Spinal cord (tissue), 10 donors: ENCODE results near the gene CDH20. TPM values are rescaled to one million over a fixed set of nuclear protein-coding genes. Genes with fewer than 3 reads are reported as not detected.

Experiments
- DNase-seq, 6 donors: peaks; one replicate each; pipeline versions ENCODE4 v3.0.0 to v3.0.0-alpha.2; 2013 to 2015; ENCODE audit warnings: low spot score in 6 of 6, low read depth in 4 of 6
- H3K27ac ChIP-seq: one replicate; pipeline ENCODE4 v1.5.1; 2013; ENCODE audit warnings: low read depth, low read length, control low read depth
- H3K27me3 ChIP-seq: one replicate; pipeline ENCODE4 v1.6.1; 2013; ENCODE audit warnings: low read length; ENCODE audit not compliant: control insufficient read depth, insufficient read depth
- H3K36me3 ChIP-seq: one replicate; pipeline ENCODE4 v1.6.1; 2013; ENCODE audit warnings: low read length; ENCODE audit not compliant: control insufficient read depth, insufficient read depth
- H3K4me1 ChIP-seq: one replicate; pipeline ENCODE4 v1.6.1; 2013; ENCODE audit warnings: low read length; ENCODE audit not compliant: control insufficient read depth, insufficient read depth
- H3K4me3 ChIP-seq: one replicate; pipeline ENCODE4 v1.5.1; 2013; ENCODE audit warnings: low read depth, low read length, control low read depth
- H3K9me3 ChIP-seq: one replicate; pipeline ENCODE4 v1.6.1; 2013; ENCODE audit warnings: low read length; ENCODE audit not compliant: control insufficient read depth, insufficient read depth
- WGBS: methylation state at CpG from one replicate; pipeline ENCODE4 v1.1.5; 2013; ENCODE audit warnings: missing lambda C conversion rate; ENCODE audit not compliant: insufficient coverage; 5-methylcytosine and 5-hydroxymethylcytosine counted together
- polyA plus RNA-seq, 2 donors: library from polyadenylated mRNA; unstranded; fragments of 120-200 nt; gene quantifications; one replicate each; pipeline ENCODE4 v1.2.1, GENCODE V29; 2013; ENCODE audit not compliant: insufficient read length in 2 of 2
- total RNA-seq, 2 donors: library from RNA; depleted of rRNA in 1 of 2; stranded (reverse); fragments of 120-200 nt in 1 of 2; fragments of >200 nt in 1 of 2; gene quantifications; one replicate each; pipeline versions ENCODE4 v1.2.3 to v1.2.4, GENCODE V29; 2013 to 2014
- donor health status: healthy.

The CDH20 gene
- total and polyA plus RNA-seq, 4 donors: 17.2 to 42.9 (median 31.3) TPM

DNA sequence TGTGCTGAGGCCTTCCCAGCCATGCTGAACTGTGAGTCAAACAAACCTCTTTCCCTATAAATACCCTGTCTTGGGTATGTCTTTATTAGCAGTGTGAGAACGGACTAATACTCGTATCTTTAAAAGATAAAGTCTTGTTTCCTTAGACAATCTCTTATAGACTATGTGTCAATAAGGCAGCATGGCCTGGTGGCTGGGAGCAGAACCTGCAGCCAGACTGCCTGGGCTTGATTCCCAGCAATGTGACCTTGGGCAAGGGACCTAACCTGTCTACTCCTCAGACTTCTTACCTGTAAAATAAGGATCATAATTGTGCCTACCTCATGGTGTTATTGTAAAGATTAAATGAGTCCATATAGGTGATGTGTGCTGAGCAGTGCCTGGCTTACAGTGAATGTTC lies 198.7 kb downstream of the CDH20 start:
- Histone ChIP-seq H3K36me3 (no peaks in the 10 kb centered on the region), H3K4me1 (peaks cover 9% of the 10 kb centered on the region), H3K27ac (no peak overlapping the region), H3K9me3 (no peaks in the 10 kb centered on the region), H3K4me3 (no peak overlapping the region), H3K27me3 (no peaks in the 10 kb centered on the region)
- DNase-seq: no peak
- WGBS: no CpG with 5 or more reads among the region's 2 CpGs

DNA sequence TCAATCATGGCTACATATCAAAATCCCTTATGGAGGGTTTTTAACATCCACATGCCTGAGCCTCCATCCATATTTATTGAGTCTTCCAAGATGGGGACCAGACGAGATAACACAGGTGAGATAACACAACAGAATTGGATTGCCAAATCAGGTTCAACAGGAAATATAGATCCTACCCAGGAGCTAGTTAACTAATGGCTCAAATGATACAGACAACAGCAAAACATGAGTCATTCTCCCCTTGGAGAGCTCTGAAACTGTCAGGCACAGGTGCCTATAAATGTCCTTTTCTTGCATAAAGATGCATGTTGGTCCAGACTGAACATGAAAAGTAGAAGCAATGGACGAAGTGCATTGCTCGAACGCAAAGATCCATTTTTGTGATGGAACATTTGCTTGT lies 202.2 kb downstream of the CDH20 start:
- no peak overlapping the region for H3K27ac ChIP-seq
- H3K4me3 ChIP-seq: no peak overlapping the region
- peaks cover 9% of the 10 kb centered on the region for H3K4me1 ChIP-seq
- no peak for DNase-seq
- no peaks in the 10 kb centered on the region for H3K9me3 ChIP-seq
- no peaks in the 10 kb centered on the region for H3K27me3 ChIP-seq
- peaks cover 2% of the 10 kb centered on the region for H3K36me3 ChIP-seq
- 100% methylated on average over 1 of the region's 4 CpGs for WGBS

DNA sequence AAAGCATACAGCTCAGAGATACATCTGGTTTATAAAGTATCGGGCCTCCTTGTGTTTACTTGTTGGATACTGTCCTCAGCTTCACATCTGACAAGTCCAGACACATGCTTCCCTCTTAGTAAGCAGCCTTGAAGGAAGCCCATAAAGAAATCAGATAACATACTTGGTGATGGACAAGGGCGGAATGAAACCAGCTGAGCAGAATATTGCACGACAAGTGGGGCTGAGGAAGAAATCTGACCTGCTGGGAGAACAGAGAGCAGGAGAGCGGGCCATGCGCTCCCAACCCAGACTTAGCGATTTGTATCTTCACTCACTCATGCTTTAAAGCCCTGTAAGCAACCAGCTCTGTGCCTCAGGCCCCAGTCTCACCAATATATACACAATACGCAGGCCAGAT lies 208.4 kb downstream of the CDH20 start:
- Histone ChIP-seq H3K4me1 (no peaks in the 10 kb centered on the region), H3K36me3 (peaks cover 6% of the 10 kb centered on the region), H3K4me3 (no peak overlapping the region), H3K9me3 (no peaks in the 10 kb centered on the region), H3K27me3 (no peaks in the 10 kb centered on the region), H3K27ac (no peak overlapping the region)
- DNase-seq: no peak
- WGBS: 90% methylated on average over 5 of the region's 7 CpGs

DNA sequence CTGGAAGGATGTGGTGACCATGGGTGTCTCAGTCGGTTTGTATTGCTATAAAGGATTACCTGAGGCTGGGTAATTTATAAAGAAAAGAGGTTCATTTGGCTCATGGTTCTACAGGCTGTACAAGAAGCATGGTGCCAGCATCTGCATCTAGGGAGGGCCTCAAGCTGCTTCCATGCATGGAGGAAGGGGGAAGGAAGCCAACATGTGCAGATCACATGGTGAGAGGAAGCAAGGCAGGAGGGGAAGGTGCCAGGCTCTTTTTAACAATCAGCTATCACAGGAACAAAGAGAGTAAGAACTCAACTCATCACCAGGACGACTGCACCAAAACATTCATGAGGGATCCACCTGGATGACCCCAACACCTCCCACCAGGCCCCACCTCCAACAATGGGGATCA lies 209.4 kb downstream of the CDH20 start:
- Histone ChIP-seq H3K27ac (no peak overlapping the region), H3K4me1 (no peaks in the 10 kb centered on the region), H3K36me3 (peaks cover 6% of the 10 kb centered on the region), H3K27me3 (no peaks in the 10 kb centered on the region), H3K9me3 (no peaks in the 10 kb centered on the region), H3K4me3 (no peak overlapping the region)
- WGBS: 100% methylated on average over 1 of the region's 2 CpGs
- no peak for DNase-seq

DNA sequence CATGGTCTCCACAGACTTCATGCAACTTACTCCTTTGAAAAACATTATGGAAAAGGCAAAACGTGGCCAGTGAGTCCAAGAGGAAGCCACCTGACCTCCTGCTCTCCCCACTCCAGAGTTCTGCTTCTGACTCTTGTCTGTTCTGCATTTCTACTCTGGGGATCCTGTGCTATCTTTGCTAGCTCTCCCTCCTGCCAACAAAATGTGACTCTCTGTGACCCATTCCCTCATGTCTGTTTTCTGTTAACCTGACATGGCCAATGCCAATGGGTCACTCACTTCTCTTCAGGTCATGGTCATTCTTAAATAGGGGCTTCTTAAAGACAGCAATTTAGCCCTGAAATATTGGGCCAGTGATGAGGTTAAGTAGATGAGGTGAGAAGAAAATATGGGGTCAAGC lies 210.3 kb downstream of the CDH20 start:
- no peaks in the 10 kb centered on the region for H3K27me3 ChIP-seq
- WGBS: 100% methylated on average over 1 of the region's 1 CpG

DNA sequence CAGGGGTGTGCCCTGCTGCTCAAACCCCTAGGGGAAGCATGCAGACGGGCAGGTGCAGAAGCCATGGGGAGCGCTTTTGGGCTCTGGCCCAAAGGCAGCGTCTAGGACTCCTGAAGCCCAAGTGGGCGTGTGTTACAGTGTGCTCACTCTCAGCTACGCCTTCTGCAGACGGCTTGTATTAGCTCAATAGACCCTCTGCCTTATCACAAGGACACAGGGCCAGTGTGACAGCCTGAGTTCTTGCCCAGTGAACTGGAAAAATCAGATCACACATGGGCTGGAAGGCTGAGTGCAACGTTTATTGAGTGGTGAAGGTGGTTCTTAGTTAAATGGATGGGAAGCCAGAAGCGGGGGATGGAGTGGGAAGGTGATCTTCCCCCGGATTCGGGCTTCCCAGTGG lies 210.9 kb downstream of the CDH20 start:
- Histone ChIP-seq H3K36me3 (peaks cover 8% of the 10 kb centered on the region), H3K4me3 (no peak overlapping the region), H3K27me3 (no peaks in the 10 kb centered on the region), H3K4me1 (no peaks in the 10 kb centered on the region), H3K27ac (no peak overlapping the region), H3K9me3 (no peaks in the 10 kb centered on the region)
- WGBS: 66% methylated on average over 10 of the region's 10 CpGs
- no peak for DNase-seq

More for the DNA sequence above, 210.3 kb downstream of the CDH20 start:
- DNase-seq: no peak
- H3K36me3 ChIP-seq: peaks cover 7% of the 10 kb centered on the region
- H3K4me1 ChIP-seq: no peaks in the 10 kb centered on the region
- no peak overlapping the region for H3K27ac ChIP-seq
- no peaks in the 10 kb centered on the region for H3K9me3 ChIP-seq
- no peak overlapping the region for H3K4me3 ChIP-seq

DNA sequence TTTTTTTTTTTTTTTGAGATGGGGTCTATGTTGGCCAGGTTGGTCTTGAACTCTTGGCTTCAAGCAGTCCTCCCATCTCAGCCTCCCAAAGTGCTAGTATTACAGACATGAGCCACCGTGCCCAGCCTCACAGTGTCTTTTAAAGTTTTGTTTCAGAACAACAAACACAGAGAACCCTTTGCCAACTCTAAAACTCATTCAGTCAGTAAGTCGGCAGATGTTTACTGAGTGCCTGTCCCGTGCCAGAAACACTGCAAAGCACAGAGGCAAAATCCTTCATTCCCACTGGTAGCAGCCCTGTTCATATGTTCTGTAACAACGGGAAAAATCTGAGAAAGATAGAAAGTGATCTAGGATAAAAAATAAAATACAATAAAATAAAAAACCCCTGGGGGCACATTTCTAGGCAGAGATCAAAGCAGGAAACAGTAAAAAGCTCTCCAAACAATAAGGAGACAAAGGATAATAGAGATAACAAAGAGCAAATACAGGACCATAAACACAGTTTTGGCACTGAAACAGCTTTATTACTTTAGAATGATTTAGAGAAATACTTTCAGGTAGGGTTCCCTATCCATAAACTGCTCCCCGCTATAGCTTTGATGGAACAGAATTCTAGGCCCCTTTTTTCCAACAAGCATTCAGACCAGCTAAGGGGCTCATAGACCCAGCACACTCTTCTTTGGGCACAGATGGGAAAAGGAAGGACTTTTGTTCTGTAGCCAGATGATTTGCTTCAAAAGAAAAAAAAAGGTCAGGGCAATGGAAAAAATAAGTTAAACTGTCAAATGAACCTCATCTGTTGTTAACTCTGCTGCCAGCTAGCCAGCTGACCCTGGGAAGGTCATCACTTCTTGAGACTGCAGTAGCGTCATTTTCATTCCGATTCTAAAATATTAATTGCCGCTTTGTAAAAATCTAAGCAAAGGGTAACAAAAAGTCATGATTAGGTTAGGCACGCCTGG lies 212.3 kb downstream of the CDH20 start:
- peaks cover 11% of the 10 kb centered on the region for H3K36me3 ChIP-seq
- H3K27ac ChIP-seq: no peak overlapping the region
- DNase-seq: peak in 1 of 6 donors; percentile 42
- peaks cover 4% of the 10 kb centered on the region for H3K4me1 ChIP-seq
- WGBS: 45% methylated on average over 2 of the region's 9 CpGs
- H3K27me3 ChIP-seq: no peaks in the 10 kb centered on the region
- H3K4me3 ChIP-seq: no peak overlapping the region
- H3K9me3 ChIP-seq: no peaks in the 10 kb centered on the region

DNA sequence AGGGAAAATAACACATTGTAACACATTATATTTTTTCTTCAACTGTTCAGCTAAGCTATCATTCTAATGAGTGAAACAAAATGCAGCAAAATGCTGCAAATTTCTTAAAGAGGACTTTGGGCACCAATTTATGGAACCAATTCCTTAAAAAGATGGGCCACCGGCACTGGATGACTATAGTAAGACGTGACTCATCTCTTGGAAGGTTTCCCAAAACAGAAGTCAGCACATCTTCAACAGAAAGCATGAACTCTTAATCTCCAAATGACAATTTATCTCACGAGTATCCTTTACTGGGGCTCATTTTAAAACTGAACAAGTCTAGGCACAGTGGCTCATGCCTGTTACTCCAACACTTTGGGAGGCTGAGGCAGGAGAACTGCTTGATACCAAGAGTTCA lies 213.4 kb downstream of the CDH20 start:
- H3K36me3 ChIP-seq: peaks cover 11% of the 10 kb centered on the region
- no peak for DNase-seq
- peaks cover 4% of the 10 kb centered on the region for H3K4me1 ChIP-seq
- H3K27ac ChIP-seq: no peak overlapping the region
- WGBS: 64% methylated on average over 3 of the region's 3 CpGs
- H3K27me3 ChIP-seq: no peaks in the 10 kb centered on the region
- H3K9me3 ChIP-seq: no peaks in the 10 kb centered on the region
- no peak overlapping the region for H3K4me3 ChIP-seq

DNA sequence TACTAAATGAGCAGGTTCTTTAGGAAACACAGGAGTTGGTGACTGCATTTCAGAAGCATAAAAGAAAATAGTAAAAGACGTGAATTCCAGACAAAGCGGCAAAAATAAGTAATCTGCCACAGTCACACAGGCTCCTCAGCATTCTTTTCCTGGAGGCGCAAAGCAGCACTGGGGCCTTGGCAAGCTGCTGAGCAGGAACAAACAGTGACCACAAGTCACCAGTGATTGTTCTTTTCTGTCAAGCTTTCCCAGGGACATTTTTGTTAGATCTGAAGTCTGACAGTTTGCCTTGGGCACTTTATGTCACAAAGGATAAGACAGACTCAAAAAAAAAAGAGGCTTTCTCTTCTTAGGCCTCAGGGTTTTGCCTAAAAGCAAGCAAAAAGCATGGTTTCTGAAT lies 216.2 kb downstream of the CDH20 start:
- Histone ChIP-seq H3K9me3 (no peaks in the 10 kb centered on the region), H3K36me3 (peaks cover 13% of the 10 kb centered on the region), H3K27me3 (no peaks in the 10 kb centered on the region), H3K4me3 (no peak overlapping the region), H3K4me1 (peaks cover 4% of the 10 kb centered on the region), H3K27ac (no peak overlapping the region)
- DNase-seq: peak in 1 of 6 donors; percentile 28
- 63% methylated on average over 3 of the region's 3 CpGs for WGBS

DNA sequence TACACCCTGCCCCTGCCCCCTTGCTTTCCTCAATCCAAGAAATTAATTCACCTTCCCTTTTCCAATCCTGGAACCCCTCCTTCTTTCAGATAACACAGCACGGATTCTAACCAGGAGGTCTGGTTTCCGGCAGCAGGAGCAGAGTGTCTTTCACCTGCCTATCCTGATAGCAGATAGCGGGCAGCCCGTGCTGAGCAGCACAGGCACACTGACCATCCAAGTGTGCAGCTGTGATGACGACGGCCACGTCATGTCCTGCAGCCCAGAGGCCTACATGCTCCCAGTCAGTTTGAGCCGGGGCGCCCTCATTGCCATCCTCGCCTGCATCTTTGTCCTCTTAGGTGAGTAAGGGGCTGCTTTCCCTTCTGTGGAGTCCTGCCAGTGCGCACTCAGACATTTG lies 216.7 kb downstream of the CDH20 start:
- Histone ChIP-seq H3K36me3 (peaks cover 17% of the 10 kb centered on the region), H3K4me1 (peaks cover 4% of the 10 kb centered on the region), H3K4me3 (no peak overlapping the region), H3K27me3 (no peaks in the 10 kb centered on the region), H3K9me3 (no peaks in the 10 kb centered on the region), H3K27ac (no peak overlapping the region)
- 84% methylated on average over 7 of the region's 11 CpGs for WGBS
- no peak for DNase-seq
